Subcutaneous abdominal adipose tissue (tissue), 5 donors: ENCODE measurements around the gene PPCDC.

Source experiments
- H3K27ac ChIP-seq: one replicate; pipeline ENCODE4 v1.7.0; 2013; ENCODE audit warnings: low read depth, mild to moderate bottlenecking, inconsistent platforms, low read length, moderate library complexity
- H3K27me3 ChIP-seq, 5 donors: one replicate each; pipeline ENCODE4 v1.7.0; 2013; ENCODE audit warnings: low read length in 5 of 5, inconsistent platforms in 1 of 5; ENCODE audit not compliant: control insufficient read depth in 5 of 5, insufficient read depth in 4 of 5
- H3K36me3 ChIP-seq, 5 donors: one replicate each; pipeline ENCODE4 v1.7.0; 2013; ENCODE audit warnings: low read length in 5 of 5; ENCODE audit not compliant: control insufficient read depth in 5 of 5, insufficient read depth in 5 of 5
- H3K4me1 ChIP-seq, 5 donors: one replicate each; pipeline ENCODE4 v1.7.0; 2013; ENCODE audit warnings: low read length in 5 of 5, mild to moderate bottlenecking in 3 of 5, moderate library complexity in 1 of 5; ENCODE audit not compliant: control insufficient read depth in 5 of 5, insufficient read depth in 5 of 5
- H3K4me3 ChIP-seq, 5 donors: one replicate each; pipeline ENCODE4 v1.7.0; 2013; ENCODE audit warnings: low read length in 5 of 5, low read depth in 1 of 5
- H3K9ac ChIP-seq, 5 donors: one replicate each; pipeline ENCODE4 v1.7.0; 2013; ENCODE audit warnings: low read length in 5 of 5, mild to moderate bottlenecking in 4 of 5, moderate library complexity in 3 of 5
- H3K9me3 ChIP-seq, 5 donors: one replicate each; pipeline ENCODE4 v1.7.0; 2013; ENCODE audit warnings: low read length in 5 of 5; ENCODE audit not compliant: control insufficient read depth in 5 of 5
- donor health status: healthy.
- donor health status: healthy.
- donor health status: healthy.
- donor health status: healthy.
- donor health status: healthy.

PPCDC gene

GRCh38 chr15:75036212-75036616 is 12.8 kb downstream of the PPCDC start:
- no peaks in the 10 kb centered on the region for H3K9me3 ChIP-seq
- no peak overlapping the region for H3K27ac ChIP-seq
- H3K4me1 ChIP-seq = peaks cover 3 to 34% (median 32%) of the 10 kb centered on the region in 5 donors

GRCh38 chr15:75037685-75038084 is 14.3 kb downstream of the PPCDC start:
- Histone ChIP-seq H3K27ac (no peak overlapping the region), H3K9me3 (no peaks in the 10 kb centered on the region), H3K9ac (no peak overlapping the region), H3K4me1 (peaks cover 2 to 32% (median 21%) of the 10 kb centered on the region in 5 donors), H3K27me3 (no peaks in the 10 kb centered on the region), H3K36me3 (peaks cover 0 to 3% (median 0%) of the 10 kb centered on the region in 5 donors), H3K4me3 (no peak overlapping the region)

More at GRCh38 chr15:75036212-75036616, 12.8 kb downstream of the PPCDC start:
- Histone ChIP-seq H3K36me3 (peaks cover 0 to 3% (median 0%) of the 10 kb centered on the region in 5 donors), H3K27me3 (no peaks in the 10 kb centered on the region), H3K9ac (no peak overlapping the region), H3K4me3 (no peak overlapping the region)

- peaks cover 7 to 32% (median 25%) of the 10 kb centered on the region in 5 donors for H3K4me1 ChIP-seq
- no peaks in the 10 kb centered on the region for H3K9me3 ChIP-seq
- H3K27ac ChIP-seq = no peak overlapping the region
- peaks cover 0 to 3% (median 0%) of the 10 kb centered on the region in 5 donors for H3K36me3 ChIP-seq
- H3K27me3 ChIP-seq = no peaks in the 10 kb centered on the region
- H3K4me3 ChIP-seq = no peak overlapping the region
- H3K9ac ChIP-seq = no peak overlapping the region
Observed at GRCh38 chr15:75038231-75038630, 14.8 kb downstream of the PPCDC start.

GRCh38 chr15:75042730-75043508 is 19.5 kb downstream of the PPCDC start:
- Histone ChIP-seq H3K27ac (peak overlapping the region; percentile 97), H3K4me1 (peaks cover 42 to 73% (median 61%) of the 10 kb centered on the region in 5 donors), H3K27me3 (peaks cover 0 to 10% (median 0%) of the 10 kb centered on the region in 5 donors), H3K36me3 (peaks cover 0 to 3% (median 0%) of the 10 kb centered on the region in 5 donors), H3K9me3 (no peaks in the 10 kb centered on the region), H3K4me3 (peak overlapping the region in 4 of 5 donors; percentile 2 to 50 (median 20)), H3K9ac (peak overlapping the region; percentile 14 to 99 (median 62))

GRCh38 chr15:75043509-75044257 is 20.3 kb downstream of the PPCDC start:
- Histone ChIP-seq H3K27me3 (peaks cover 0 to 10% (median 0%) of the 10 kb centered on the region in 5 donors), H3K4me1 (peaks cover 42 to 77% (median 68%) of the 10 kb centered on the region in 5 donors), H3K36me3 (peaks cover 0 to 5% (median 0%) of the 10 kb centered on the region in 5 donors), H3K9ac (peak overlapping the region; percentile 14 to 99 (median 62)), H3K4me3 (peak overlapping the region; percentile 26 to 57 (median 50)), H3K27ac (peak overlapping the region; percentile 97), H3K9me3 (no peaks in the 10 kb centered on the region)

GRCh38 chr15:75044258-75044878 is 21.0 kb downstream of the PPCDC start:
- no peaks in the 10 kb centered on the region for H3K9me3 ChIP-seq
- peak overlapping the region; percentile 97 for H3K27ac ChIP-seq
- peak overlapping the region; percentile 26 to 57 (median 50) for H3K4me3 ChIP-seq
- peaks cover 0 to 9% (median 0%) of the 10 kb centered on the region in 5 donors for H3K36me3 ChIP-seq
- H3K4me1 ChIP-seq = peaks cover 46 to 79% (median 70%) of the 10 kb centered on the region in 5 donors
- H3K27me3 ChIP-seq = peaks cover 0 to 10% (median 0%) of the 10 kb centered on the region in 5 donors
- H3K9ac ChIP-seq = peak overlapping the region; percentile 4 to 99 (median 46)

GRCh38 chr15:75045332-75046015 is 22.1 kb downstream of the PPCDC start:
- Histone ChIP-seq H3K36me3 (peaks cover 0 to 14% (median 0%) of the 10 kb centered on the region in 5 donors), H3K9ac (no peak overlapping the region), H3K27ac (peak overlapping the region; percentile 97), H3K27me3 (peaks cover 0 to 10% (median 0%) of the 10 kb centered on the region in 5 donors), H3K4me3 (no peak overlapping the region), H3K9me3 (no peaks in the 10 kb centered on the region), H3K4me1 (peaks cover 52 to 89% (median 81%) of the 10 kb centered on the region in 5 donors)

GRCh38 chr15:75048394-75048793 is 25.0 kb downstream of the PPCDC start:
- Histone ChIP-seq H3K27ac (no peak overlapping the region), H3K27me3 (peaks cover 0 to 10% (median 0%) of the 10 kb centered on the region in 5 donors), H3K4me1 (peaks cover 46 to 72% (median 72%) of the 10 kb centered on the region in 5 donors), H3K9ac (no peak overlapping the region), H3K4me3 (no peak overlapping the region), H3K9me3 (no peaks in the 10 kb centered on the region), H3K36me3 (peaks cover 0 to 17% (median 0%) of the 10 kb centered on the region in 5 donors)

- Histone ChIP-seq H3K4me1 (peaks cover 36 to 70% (median 62%) of the 10 kb centered on the region in 5 donors), H3K36me3 (peaks cover 0 to 15% (median 0%) of the 10 kb centered on the region in 5 donors), H3K4me3 (no peak overlapping the region), H3K27me3 (peaks cover 0 to 5% (median 0%) of the 10 kb centered on the region in 5 donors), H3K9ac (peak overlapping the region in 1 of 5 donors; percentile 20), H3K27ac (no peak overlapping the region), H3K9me3 (no peaks in the 10 kb centered on the region)
Observed at GRCh38 chr15:75049392-75049791, 26.0 kb downstream of the PPCDC start.
